Coronary artery (tissue), 2 donors: Measurements from ENCODE around the gene GDF2.

Experiments used
- DNase-seq: peaks from one replicate; pipeline ENCODE4 v3.0.0-alpha.2; 2017; ENCODE audit warnings: low spot score
- H3K27ac ChIP-seq, 2 donors: fragments of 200-600 bp; sonication (generic); one replicate each; pipeline ENCODE4 v1.5.1; 2016 to 2019
- H3K4me3 ChIP-seq: fragments of 200-600 bp; sonication (generic); 2 replicates; pipeline ENCODE4 v1.5.1; 2016; ENCODE audit warnings: mild to moderate bottlenecking, moderate library complexity
- CTCF ChIP-seq: fragments of 200-600 bp; sonication (generic); IDR thresholded peaks from one replicate; pipeline ENCODE4 v1.5.1; 2019; ENCODE audit warnings: antibody characterized with exemption

The GDF2 gene

DNA sequence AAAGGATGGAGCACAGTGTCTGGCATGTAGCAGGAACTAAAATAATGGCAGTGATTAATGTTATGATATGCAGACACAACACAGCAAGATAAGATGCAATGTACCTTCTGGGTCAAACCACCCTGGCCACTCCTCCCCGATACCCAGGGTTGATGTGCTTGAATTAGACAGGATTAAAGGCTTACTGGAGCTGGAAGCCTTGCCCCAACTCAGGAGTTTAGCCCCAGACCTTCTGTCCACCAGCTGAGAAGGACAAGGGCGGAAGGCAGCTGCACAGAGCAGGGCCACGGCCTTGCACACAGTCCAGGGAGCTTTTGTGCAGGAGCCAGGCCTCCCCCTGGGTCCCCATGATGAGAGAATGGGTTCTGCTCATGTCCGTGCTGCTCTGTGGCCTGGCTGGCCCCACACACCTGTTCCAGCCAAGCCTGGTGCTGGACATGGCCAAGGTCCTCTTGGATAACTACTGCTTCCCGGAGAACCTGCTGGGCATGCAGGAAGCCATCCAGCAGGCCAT, 25.9 kb downstream of the GDF2 start, which contains the start of gene RBP3:
TSS of gene RBP3 (plus strand) at position 226 of the 514 bp plus-strand sequence. CDS start at position 348, 122 bp downstream.
- DNase-seq = no peak
- H3K27ac ChIP-seq = no peak within 1 kb of the TSS
- no peak for TF ChIP-seq CTCF
- H3K4me3 ChIP-seq = no peak within 1 kb of the TSS

DNA sequence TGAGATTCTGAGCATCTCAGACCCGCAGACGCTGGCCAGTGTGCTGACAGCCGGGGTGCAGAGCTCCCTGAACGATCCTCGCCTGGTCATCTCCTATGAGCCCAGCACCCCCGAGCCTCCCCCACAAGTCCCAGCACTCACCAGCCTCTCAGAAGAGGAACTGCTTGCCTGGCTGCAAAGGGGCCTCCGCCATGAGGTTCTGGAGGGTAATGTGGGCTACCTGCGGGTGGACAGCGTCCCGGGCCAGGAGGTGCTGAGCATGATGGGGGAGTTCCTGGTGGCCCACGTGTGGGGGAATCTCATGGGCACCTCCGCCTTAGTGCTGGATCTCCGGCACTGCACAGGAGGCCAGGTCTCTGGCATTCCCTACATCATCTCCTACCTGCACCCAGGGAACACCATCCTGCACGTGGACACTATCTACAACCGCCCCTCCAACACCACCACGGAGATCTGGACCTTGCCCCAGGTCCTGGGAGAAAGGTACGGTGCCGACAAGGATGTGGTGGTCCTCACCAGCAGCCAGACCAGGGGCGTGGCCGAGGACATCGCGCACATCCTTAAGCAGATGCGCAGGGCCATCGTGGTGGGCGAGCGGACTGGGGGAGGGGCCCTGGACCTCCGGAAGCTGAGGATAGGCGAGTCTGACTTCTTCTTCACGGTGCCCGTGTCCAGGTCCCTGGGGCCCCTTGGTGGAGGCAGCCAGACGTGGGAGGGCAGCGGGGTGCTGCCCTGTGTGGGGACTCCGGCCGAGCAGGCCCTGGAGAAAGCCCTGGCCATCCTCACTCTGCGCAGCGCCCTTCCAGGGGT, 26.6 kb downstream of the GDF2 start:
- no peak for TF ChIP-seq CTCF
- Histone ChIP-seq H3K27ac (no peak overlapping the region), H3K4me3 (no peak overlapping the region)
- DNase-seq = no peak

- DNase-seq = no peak
Observed at GRCh38 chr10:47349516-47349915, 27.3 kb downstream of the GDF2 start.

DNA sequence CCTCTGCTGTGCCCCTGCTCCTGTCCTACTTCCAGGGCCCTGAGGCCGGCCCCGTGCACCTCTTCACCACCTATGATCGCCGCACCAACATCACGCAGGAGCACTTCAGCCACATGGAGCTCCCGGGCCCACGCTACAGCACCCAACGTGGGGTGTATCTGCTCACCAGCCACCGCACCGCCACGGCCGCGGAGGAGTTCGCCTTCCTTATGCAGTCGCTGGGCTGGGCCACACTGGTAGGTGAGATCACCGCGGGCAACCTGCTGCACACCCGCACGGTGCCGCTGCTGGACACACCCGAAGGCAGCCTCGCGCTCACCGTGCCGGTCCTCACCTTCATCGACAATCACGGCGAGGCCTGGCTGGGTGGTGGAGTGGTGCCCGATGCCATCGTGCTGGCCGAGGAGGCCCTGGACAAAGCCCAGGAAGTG, 27.7 kb downstream of the GDF2 start:
- no peak for DNase-seq
- H3K27ac ChIP-seq = no peak overlapping the region
- no peak overlapping the region for H3K4me3 ChIP-seq
- TF ChIP-seq CTCF = no peak

More at GRCh38 chr10:47349516-47349915, 27.3 kb downstream of the GDF2 start:
- Histone ChIP-seq H3K27ac (no peak overlapping the region), H3K4me3 (no peak overlapping the region)
- no peak for TF ChIP-seq CTCF

GRCh38 chr10:47350671-47351640, 28.7 kb downstream of the GDF2 start:
- DNase-seq = no peak
- Histone ChIP-seq H3K4me3 (no peak overlapping the region), H3K27ac (no peak overlapping the region)
- TF ChIP-seq CTCF = no peak

DNA sequence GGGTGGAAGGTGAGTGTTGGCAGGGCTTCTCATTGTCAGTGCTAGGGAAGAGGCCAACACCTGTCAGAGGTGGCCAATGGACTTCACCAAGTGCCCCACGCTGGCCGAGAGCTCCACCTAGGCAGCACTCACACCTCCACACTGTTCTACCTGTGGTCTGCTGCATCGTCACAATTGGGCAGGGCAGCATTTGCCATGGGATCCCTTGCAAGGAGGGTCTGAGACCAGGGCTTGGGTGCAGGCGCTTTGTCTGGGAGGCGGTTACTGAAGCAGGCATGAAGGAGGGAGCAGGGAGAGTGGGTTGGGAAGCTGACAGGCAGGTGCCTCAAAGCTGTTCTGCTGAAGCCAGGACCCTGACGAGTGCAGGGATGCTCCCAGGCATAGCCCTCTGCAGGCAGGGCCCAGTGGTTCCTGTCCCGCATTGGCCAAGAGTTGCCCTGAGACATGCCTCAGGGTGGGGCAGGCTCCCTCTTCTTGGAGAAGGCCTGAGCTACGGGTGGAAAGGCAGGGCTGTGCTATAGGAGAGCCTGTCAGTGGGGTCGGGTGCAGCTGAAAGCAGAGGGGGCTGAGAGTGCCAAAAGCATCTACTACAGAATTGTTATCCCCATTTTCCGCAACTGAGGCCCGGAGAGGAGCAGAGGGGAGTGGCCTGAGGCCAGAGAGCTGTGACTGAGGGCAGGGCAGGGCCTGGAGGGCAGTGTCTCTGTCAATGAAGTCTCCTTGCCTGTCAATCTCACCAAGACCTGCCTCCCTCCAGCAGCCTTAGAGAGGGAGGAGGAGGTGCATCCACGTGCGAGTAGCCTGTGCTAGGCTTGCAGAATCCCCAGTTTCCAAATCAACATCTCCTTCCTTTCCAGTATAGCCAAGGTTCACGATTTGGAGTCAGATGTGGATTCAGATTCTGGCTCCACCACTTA, 29.9 kb downstream of the GDF2 start:
- no peak for DNase-seq
- Histone ChIP-seq H3K4me3 (no peak overlapping the region), H3K27ac (no peak overlapping the region)
- TF ChIP-seq CTCF = no peak
